Neural cell (in vitro differentiated cells): ENCODE data around the gene PAN2. TPM values are rescaled to one million over a fixed set of nuclear protein-coding genes. Genes with fewer than 3 reads are reported as not detected.

Experiments used
- H2AFZ ChIP-seq: fragments of 200-600, 300-800 bp; sonication (generic), shearing (Covaris generic); 2 replicates; pipeline ENCODE4 v1.6.0; 2014; ENCODE audit warnings: low read depth, mild to moderate bottlenecking, antibody characterized with exemption, low read length, moderate library complexity
- H3F3A ChIP-seq: fragments of 200-600 bp; shearing (Covaris generic); 2 replicates; pipeline ENCODE4 v1.6.1; 2016; ENCODE audit warnings: mild to moderate bottlenecking, moderate library complexity, mixed read lengths, antibody characterized with exemption, low read length; ENCODE audit not compliant: insufficient read depth, poor library complexity, severe bottlenecking
- H3K27ac ChIP-seq: fragments of 200-600, 300-800 bp; sonication (generic), shearing (Covaris generic); 2 replicates; pipeline ENCODE4 v1.5.1; 2014; ENCODE audit warnings: mild to moderate bottlenecking, low read length, moderate library complexity
- H3K27me3 ChIP-seq: fragments of 300-800, 200-600 bp; sonication (generic), shearing (Covaris generic); 2 replicates; pipeline ENCODE4 v1.6.0; 2014; ENCODE audit warnings: mild to moderate bottlenecking, low read depth, low read length, moderate library complexity; ENCODE audit not compliant: insufficient read depth
- H3K36me3 ChIP-seq: fragments of 300-800, 200-600 bp; sonication (generic), shearing (Covaris generic); 2 replicates; pipeline ENCODE4 v1.5.1; 2014; ENCODE audit warnings: mild to moderate bottlenecking, antibody characterized with exemption, low read length, moderate library complexity; ENCODE audit not compliant: insufficient read depth
- H3K4me2 ChIP-seq: fragments of 300-800, 200-600 bp; sonication (generic), shearing (Covaris generic); 2 replicates; pipeline ENCODE4 v1.6.0; 2014; ENCODE audit warnings: mild to moderate bottlenecking, low read length
- H3K4me3 ChIP-seq: fragments of 300-800, 200-600 bp; sonication (generic), shearing (Covaris generic); 2 replicates; pipeline ENCODE4 v1.5.1; 2014; ENCODE audit warnings: mild to moderate bottlenecking, low read length, moderate library complexity
- H3K79me2 ChIP-seq: fragments of 200-600 bp; shearing (Covaris generic); replicated peaks from 2 replicates; pipeline ENCODE4 v1.6.0; 2014; ENCODE audit warnings: mild to moderate bottlenecking, low read length, moderate library complexity; ENCODE audit not compliant: insufficient read depth
- H3K9ac ChIP-seq: fragments of 300-800, 200-600 bp; sonication (generic), shearing (Covaris generic); 2 replicates; pipeline ENCODE4 v1.6.1; 2016; ENCODE audit warnings: mild to moderate bottlenecking, low read length, mixed read lengths
- H3K9me2 ChIP-seq: fragments of 200-600 bp; shearing (Covaris generic); 2 replicates; pipeline ENCODE4 v1.6.1; 2016; ENCODE audit warnings: mild to moderate bottlenecking, low read length, mixed read lengths; ENCODE audit not compliant: insufficient read depth
- H3K9me3 ChIP-seq: fragments of 200-600, 300-800 bp; sonication (generic), shearing (Covaris generic); 2 replicates; pipeline ENCODE4 v1.6.1; 2016; ENCODE audit warnings: mild to moderate bottlenecking, mixed run types, low read length, moderate library complexity, mixed read lengths
- H4K20me1 ChIP-seq: fragments of 200-600 bp; shearing (Covaris generic); 2 replicates; pipeline ENCODE4 v1.6.1; 2016; ENCODE audit warnings: mild to moderate bottlenecking, mixed run types; ENCODE audit not compliant: insufficient read depth
- CTCF ChIP-seq: fragments of 450-650 bp; IDR thresholded peaks from 2 replicates; pipeline ENCODE4 v1.5.1; 2014; ENCODE audit warnings: antibody characterized with exemption, mild to moderate bottlenecking, moderate library complexity; ENCODE audit not compliant: poor library complexity, severe bottlenecking
- EP300 ChIP-seq: fragments of 450-650 bp; conservative IDR thresholded peaks from 2 replicates; pipeline ENCODE4 v1.6.1; 2014; ENCODE audit warnings: antibody characterized with exemption, mild to moderate bottlenecking, moderate library complexity; ENCODE audit not compliant: poor library complexity, severe bottlenecking
- EZH2 ChIP-seq: fragments of 200-600, 300-800 bp; shearing (Covaris generic), sonication (generic); IDR thresholded peaks from 2 replicates; pipeline ENCODE4 v1.6.1; 2014; ENCODE audit warnings: antibody characterized with exemption, low read length, borderline replicate concordance, mild to moderate bottlenecking; ENCODE audit not compliant: insufficient read depth, poor library complexity, severe bottlenecking
- MXI1 ChIP-seq: fragments of 450-650 bp; conservative IDR thresholded peaks from 2 replicates; pipeline ENCODE4 v1.6.1; 2014; ENCODE audit warnings: antibody characterized with exemption, mild to moderate bottlenecking; ENCODE audit not compliant: poor library complexity, severe bottlenecking
- POLR2AphosphoS5 ChIP-seq: IDR thresholded peaks from 2 replicates; pipeline ENCODE4 v1.6.1; 2012
- RAD21 ChIP-seq: fragments of 450-650 bp; conservative IDR thresholded peaks from 2 replicates; pipeline ENCODE4 v1.6.1; 2014; ENCODE audit warnings: antibody characterized with exemption, mild to moderate bottlenecking, moderate library complexity
- REST ChIP-seq: IDR thresholded peaks from 2 replicates; pipeline ENCODE4 v1.6.1; 2012; ENCODE audit warnings: borderline replicate concordance
- SMC3 ChIP-seq: fragments of 450-650 bp; conservative IDR thresholded peaks from 2 replicates; pipeline ENCODE4 v1.6.1; 2014; ENCODE audit warnings: antibody characterized with exemption, mild to moderate bottlenecking, moderate library complexity; ENCODE audit not compliant: poor library complexity
- TAF1 ChIP-seq: IDR thresholded peaks from 2 replicates; pipeline ENCODE4 v1.6.1; 2012; ENCODE audit warnings: low read depth
- polyA plus RNA-seq: library from polyadenylated mRNA; depleted of rRNA; stranded (reverse); fragments of >200 nt; gene quantifications from 2 replicates; pipeline ENCODE4 v1.2.3, GENCODE V29; 2014

Gene PAN2
- polyA plus RNA-seq, 1 donor from 2014 or later, result 63.0 TPM

- H3K4me3 ChIP-seq, result no peak overlapping the region
- peaks cover 3% of the 10 kb centered on the region for H3K9me3 ChIP-seq
- H3K79me2 ChIP-seq, result no peaks in the 10 kb centered on the region
- H3K9ac ChIP-seq, result no peak overlapping the region
- no peak overlapping the region for H2AFZ ChIP-seq
- H3K27me3 ChIP-seq, result no peaks in the 10 kb centered on the region
- no peaks in the 10 kb centered on the region for H3F3A ChIP-seq
- no peaks in the 10 kb centered on the region for H4K20me1 ChIP-seq
- H3K9me2 ChIP-seq, result no peaks in the 10 kb centered on the region
- no peak overlapping the region for H3K4me2 ChIP-seq
- H3K27ac ChIP-seq, result no peak overlapping the region
- TF ChIP-seq MXI1 (no peak), SMC3 (no peak), RAD21 (no peak), EZH2 (no peak), TAF1 (no peak), REST (no peak), EP300 (no peak), CTCF (no peak), POLR2AphosphoS5 (no peak)
- H3K36me3 ChIP-seq, result no peaks in the 10 kb centered on the region
Observed at GRCh38 chr12:56377310-56377988, 43.6 kb upstream of the PAN2 start.

- TF ChIP-seq EP300 (no peak), TAF1 (no peak), RAD21 (no peak), POLR2AphosphoS5 (no peak), MXI1 (no peak)
- H3K9ac ChIP-seq, result no peak overlapping the region
Observed at GRCh38 chr12:56375598-56376434, 42.0 kb upstream of the PAN2 start.

More at GRCh38 chr12:56375598-56376434, 42.0 kb upstream of the PAN2 start:
- Histone ChIP-seq H3K27ac (no peak overlapping the region), H3K79me2 (no peaks in the 10 kb centered on the region), H3K9me2 (no peaks in the 10 kb centered on the region), H3F3A (no peaks in the 10 kb centered on the region), H4K20me1 (no peaks in the 10 kb centered on the region), H3K4me3 (no peak overlapping the region), H3K27me3 (no peaks in the 10 kb centered on the region), H3K4me2 (no peak overlapping the region), H2AFZ (no peak overlapping the region), H3K36me3 (no peaks in the 10 kb centered on the region), H3K9me3 (peaks cover 3% of the 10 kb centered on the region)
